Activated gamma-delta T cell treated with Interleukin-2 at 50 U/mL for 16 hours (primary cell): Measurements from ENCODE around the gene OPRL1.

Experiments used
- DNase-seq: peaks from one replicate; pipeline ENCODE4 v3.0.0-alpha.2; 2020

OPRL1 gene

GRCh38 chr20:64072498-64073063, 7.3 kb upstream of the OPRL1 start:
- DNase-seq = no peak

- DNase-seq = no peak
These were observed 6.3 kb upstream of the OPRL1 start for GRCh38 chr20:64073476-64074183.

GRCh38 chr20:64074184-64074789, 5.6 kb upstream of the OPRL1 start:
- DNase-seq = no peak

- DNase-seq = no peak
These were observed 4.9 kb upstream of the OPRL1 start for GRCh38 chr20:64074963-64075362.

GRCh38 chr20:64075556-64075955, 4.3 kb upstream of the OPRL1 start:
- no peak for DNase-seq

- no peak for DNase-seq
These were observed 3.6 kb upstream of the OPRL1 start for GRCh38 chr20:64076061-64076997.

GRCh38 chr20:64077094-64077493, 2.8 kb upstream of the OPRL1 start:
- peak; percentile 37 for DNase-seq

- no peak for DNase-seq
These were observed 2.4 kb upstream of the OPRL1 start for GRCh38 chr20:64077541-64077875.

GRCh38 chr20:64077876-64078551, 1.9 kb upstream of the OPRL1 start:
- DNase-seq = peak; percentile 69

- no peak for DNase-seq
These were observed 979 bp upstream of the OPRL1 start for GRCh38 chr20:64078934-64079272.

GRCh38 chr20:64079273-64080012, 439 bp upstream of the OPRL1 start, which contains the start of gene RGS19:
TSS of gene RGS19 (minus strand) at chr20:64079518. CDS start at chr20:64076886, 2,632 bp downstream.
- peak; percentile 61 for DNase-seq

- DNase-seq = no peak
These were observed 1.1 kb downstream of the OPRL1 start for GRCh38 chr20:64080813-64081623.

- no peak for DNase-seq
These were observed 1.7 kb downstream of the OPRL1 start for GRCh38 chr20:64081624-64081964.

GRCh38 chr20:64082126-64082731, 2.3 kb downstream of the OPRL1 start:
- DNase-seq = no peak

GRCh38 chr20:64082820-64083377, 3.0 kb downstream of the OPRL1 start:
- DNase-seq = no peak

- DNase-seq = peak; percentile 58
These were observed 3.5 kb downstream of the OPRL1 start for GRCh38 chr20:64083378-64083803.

GRCh38 chr20:64083804-64084684, 4.2 kb downstream of the OPRL1 start, which contains the start of gene LKAAEAR1:
TSS of gene LKAAEAR1 (minus strand) at chr20:64084398. CDS start at chr20:64084219, 179 bp downstream.
- no peak for DNase-seq

GRCh38 chr20:64084685-64085152, 4.8 kb downstream of the OPRL1 start:
- DNase-seq = no peak

GRCh38 chr20:64086801-64087200, 6.9 kb downstream of the OPRL1 start:
- DNase-seq = no peak
